Parathyroid adenoma (tissue), 2 donors: ENCODE results near the gene LRG1.

Experiments used
- H2AFZ ChIP-seq: fragments of 300-600 bp; sonication (generic); one replicate; pipeline ENCODE4 v1.7.0; 2017; ENCODE audit warnings: antibody characterized with exemption, mild to moderate bottlenecking
- H3K27ac ChIP-seq: fragments of 300-600 bp; sonication (generic); one replicate; pipeline ENCODE4 v1.7.0; 2017
- H3K27me3 ChIP-seq: fragments of 300-600 bp; sonication (generic); one replicate; pipeline ENCODE4 v1.7.0; 2017; ENCODE audit warnings: low read length; ENCODE audit not compliant: control insufficient read depth, insufficient read depth
- H3K36me3 ChIP-seq: fragments of 300-600 bp; sonication (generic); one replicate; pipeline ENCODE4 v1.7.0; 2017; ENCODE audit warnings: low read length; ENCODE audit not compliant: control insufficient read depth, insufficient read depth
- H3K4me1 ChIP-seq: fragments of 300-600 bp; sonication (generic); one replicate; pipeline ENCODE4 v1.7.0; 2017; ENCODE audit warnings: control low read depth
- H3K4me2 ChIP-seq: fragments of 300-600 bp; sonication (generic); one replicate; pipeline ENCODE4 v1.7.0; 2017; ENCODE audit warnings: low read length
- H3K4me3 ChIP-seq: fragments of 300-600 bp; sonication (generic); one replicate; pipeline ENCODE4 v1.7.0; 2017; ENCODE audit warnings: low read depth, low read length
- H3K79me2 ChIP-seq: fragments of 300-600 bp; sonication (generic); one replicate; pipeline ENCODE4 v1.7.0; 2017; ENCODE audit warnings: control low read depth
- H3K9ac ChIP-seq: fragments of 300-600 bp; sonication (generic); one replicate; pipeline ENCODE4 v1.7.0; 2017; ENCODE audit warnings: mild to moderate bottlenecking
- H3K9me3 ChIP-seq: fragments of 300-600 bp; sonication (generic); one replicate; pipeline ENCODE4 v1.7.0; 2017; ENCODE audit warnings: low read length; ENCODE audit not compliant: control insufficient read depth
- TF ChIP-seq, protein P1 (sequence below): fragments of 300-600 bp; sonication (generic); IDR thresholded peaks from one replicate; pipeline ENCODE4 v1.7.0; 2017; ENCODE audit warnings: antibody characterized with exemption, mild to moderate bottlenecking
- donor health status: primary hyperparathyroidism.

LRG1 gene

DNA sequence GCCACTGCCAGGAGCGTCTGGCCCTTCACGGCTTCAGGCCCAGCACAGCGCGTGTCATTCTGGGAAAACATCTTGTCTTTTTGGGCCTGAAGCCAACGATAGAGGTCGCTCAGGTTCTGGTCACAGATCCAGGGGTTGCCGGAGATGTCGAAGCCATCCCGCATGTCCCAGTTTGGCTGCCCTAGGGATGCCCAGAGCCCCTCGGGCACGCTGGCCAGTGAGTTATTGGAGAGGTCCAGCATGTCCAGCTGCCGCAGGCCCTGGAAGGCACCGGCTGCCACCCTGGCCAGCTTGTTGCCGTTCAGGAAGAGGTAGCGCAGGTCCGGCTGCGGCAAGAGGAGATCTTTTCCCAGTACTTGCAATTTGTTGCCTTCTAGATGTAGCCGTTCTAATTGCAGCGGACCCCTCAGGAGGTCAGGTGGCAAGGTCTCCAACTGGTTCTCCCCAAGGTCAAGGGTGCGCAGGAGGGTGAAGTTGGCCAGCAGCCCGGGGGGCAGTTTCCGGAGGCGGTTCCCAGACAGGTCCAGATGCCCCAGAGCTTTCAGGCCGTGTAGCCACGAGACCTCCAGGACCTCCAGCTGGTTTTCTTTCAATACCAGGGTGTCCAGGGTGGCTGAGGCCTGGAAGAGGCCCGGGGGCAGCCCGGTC is 1.8 kb downstream of the LRG1 start:
- no peaks in the 10 kb centered on the region for H3K4me1 ChIP-seq
- H3K27ac ChIP-seq: no peak overlapping the region

DNA sequence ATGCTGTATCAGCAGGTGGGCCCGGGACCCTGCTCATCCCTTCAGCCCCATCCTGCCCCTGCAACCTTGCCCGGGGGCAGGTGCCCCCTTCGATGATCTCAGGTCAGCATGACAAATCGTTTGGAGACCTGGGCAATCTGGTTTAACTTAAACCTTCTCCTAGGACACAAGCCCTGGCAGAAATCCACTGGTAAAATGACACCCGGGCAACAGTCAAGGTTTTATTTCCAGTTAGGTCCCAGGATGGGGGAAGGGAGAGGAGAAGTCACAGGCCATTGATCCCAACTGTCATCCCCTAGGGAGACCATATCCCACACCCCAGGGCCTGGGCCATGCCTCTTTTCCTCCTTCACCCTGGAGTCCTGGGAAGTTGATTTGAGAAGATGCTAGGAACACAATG is 3.0 kb downstream of the LRG1 start:
- H3K27ac ChIP-seq: no peak overlapping the region

More for the DNA sequence above, 1.8 kb downstream of the LRG1 start:
- no peaks in the 10 kb centered on the region for H3K79me2 ChIP-seq
- TF ChIP-seq, protein P1, sequence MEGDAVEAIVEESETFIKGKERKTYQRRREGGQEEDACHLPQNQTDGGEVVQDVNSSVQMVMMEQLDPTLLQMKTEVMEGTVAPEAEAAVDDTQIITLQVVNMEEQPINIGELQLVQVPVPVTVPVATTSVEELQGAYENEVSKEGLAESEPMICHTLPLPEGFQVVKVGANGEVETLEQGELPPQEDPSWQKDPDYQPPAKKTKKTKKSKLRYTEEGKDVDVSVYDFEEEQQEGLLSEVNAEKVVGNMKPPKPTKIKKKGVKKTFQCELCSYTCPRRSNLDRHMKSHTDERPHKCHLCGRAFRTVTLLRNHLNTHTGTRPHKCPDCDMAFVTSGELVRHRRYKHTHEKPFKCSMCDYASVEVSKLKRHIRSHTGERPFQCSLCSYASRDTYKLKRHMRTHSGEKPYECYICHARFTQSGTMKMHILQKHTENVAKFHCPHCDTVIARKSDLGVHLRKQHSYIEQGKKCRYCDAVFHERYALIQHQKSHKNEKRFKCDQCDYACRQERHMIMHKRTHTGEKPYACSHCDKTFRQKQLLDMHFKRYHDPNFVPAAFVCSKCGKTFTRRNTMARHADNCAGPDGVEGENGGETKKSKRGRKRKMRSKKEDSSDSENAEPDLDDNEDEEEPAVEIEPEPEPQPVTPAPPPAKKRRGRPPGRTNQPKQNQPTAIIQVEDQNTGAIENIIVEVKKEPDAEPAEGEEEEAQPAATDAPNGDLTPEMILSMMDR: no peak
- H3K36me3 ChIP-seq: no peaks in the 10 kb centered on the region
- H2AFZ ChIP-seq: no peak overlapping the region
- H3K9me3 ChIP-seq: no peaks in the 10 kb centered on the region
- H3K4me2 ChIP-seq: no peak overlapping the region
- H3K4me3 ChIP-seq: no peak overlapping the region
- H3K27me3 ChIP-seq: no peaks in the 10 kb centered on the region
- no peak overlapping the region for H3K9ac ChIP-seq

DNA sequence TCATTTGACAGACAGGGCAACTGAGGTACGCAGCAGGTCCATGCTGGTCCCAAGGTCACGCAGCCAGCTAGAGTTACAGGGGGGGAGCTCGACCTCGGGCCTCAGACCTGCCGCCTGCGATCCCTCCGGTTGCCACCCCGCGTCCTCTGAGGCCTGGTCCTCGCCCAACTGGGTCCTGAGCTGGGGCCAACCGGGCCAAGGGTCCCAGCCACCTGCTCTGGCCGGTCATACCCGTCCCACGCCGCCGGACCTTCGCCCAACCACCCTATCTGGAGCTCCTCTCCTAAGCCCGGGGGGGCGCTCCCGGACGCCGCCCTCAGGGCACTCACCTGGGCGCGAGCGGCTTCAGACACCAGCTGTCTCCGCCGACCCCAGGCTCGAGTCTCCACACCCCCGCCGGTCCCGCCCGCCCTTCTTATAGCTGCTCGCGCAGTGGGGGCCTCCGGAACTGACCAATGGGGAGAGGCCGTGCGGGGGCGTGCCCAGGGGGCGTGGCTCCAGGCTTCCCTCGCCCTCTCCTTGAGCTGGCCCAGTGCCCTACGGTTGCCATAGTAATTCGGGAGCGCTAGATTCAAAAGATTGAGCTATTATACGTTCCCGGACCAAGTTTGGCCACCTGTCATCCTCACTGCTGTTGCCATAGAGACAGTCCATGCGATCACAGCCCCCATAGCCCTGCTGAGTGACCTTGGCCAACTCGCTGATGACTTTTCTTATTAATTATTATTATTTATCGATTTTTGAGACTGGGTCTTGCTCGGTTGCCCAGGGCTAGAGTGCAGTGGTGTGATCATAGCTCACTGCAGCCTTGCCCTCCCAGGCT is 4.8 kb downstream of the LRG1 start, which contains the start of gene PLIN5:
Gene PLIN5, minus strand, starts transcription at position 389 of the 823 bp plus-strand sequence. CDS start 1,150 bp downstream, outside the sequence.
- H3K27me3 ChIP-seq: no peaks in the 10 kb centered on the region
- peak within 1 kb of the TSS; percentile 72 for H3K4me2 ChIP-seq
- no peaks in the 10 kb centered on the region for H3K79me2 ChIP-seq
- no peak within 1 kb of the TSS for H3K27ac ChIP-seq
- TF ChIP-seq, protein P1: no peak
- H3K9ac ChIP-seq: no peak within 1 kb of the TSS
- no peaks in the 10 kb centered on the region for H3K4me1 ChIP-seq
- H3K4me3 ChIP-seq: peak within 1 kb of the TSS; percentile 52
- H3K36me3 ChIP-seq: no peaks in the 10 kb centered on the region
- H3K9me3 ChIP-seq: no peaks in the 10 kb centered on the region
- H2AFZ ChIP-seq: peak within 1 kb of the TSS; percentile 68

More for the DNA sequence above, 3.0 kb downstream of the LRG1 start:
- Histone ChIP-seq H3K4me2 (no peak overlapping the region), H3K36me3 (no peaks in the 10 kb centered on the region), H2AFZ (no peak overlapping the region), H3K4me1 (no peaks in the 10 kb centered on the region), H3K4me3 (no peak overlapping the region), H3K9me3 (no peaks in the 10 kb centered on the region), H3K9ac (no peak overlapping the region), H3K79me2 (no peaks in the 10 kb centered on the region), H3K27me3 (no peaks in the 10 kb centered on the region)
- TF ChIP-seq, protein P1: no peak

DNA sequence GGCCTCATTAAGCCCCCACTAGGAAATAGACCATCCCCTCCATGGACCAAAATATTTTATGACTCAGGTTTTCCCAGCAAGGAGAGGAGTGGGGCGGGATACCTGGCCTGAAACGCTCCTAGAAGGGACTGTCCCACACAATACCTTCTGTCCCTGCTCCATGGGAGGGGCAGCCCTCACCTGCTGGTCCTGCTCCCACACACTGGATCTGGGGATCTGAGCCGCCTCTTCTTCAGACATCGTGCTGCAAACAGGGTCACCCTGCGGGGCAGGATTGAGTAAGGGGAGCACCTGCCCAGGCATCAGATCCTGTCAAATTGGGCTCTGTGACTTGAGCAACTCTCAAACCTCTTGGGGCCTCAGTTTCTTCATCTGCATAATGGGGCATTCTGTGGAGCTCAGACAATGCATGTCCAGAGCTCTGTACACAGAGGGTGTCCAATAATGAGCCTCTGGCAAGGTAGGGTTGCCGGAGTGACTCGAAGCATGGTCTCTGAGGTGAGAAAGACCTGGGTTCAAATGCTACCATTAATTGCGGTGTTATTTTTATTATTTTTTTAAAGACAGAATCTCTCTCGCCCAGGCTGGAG is 5.9 kb downstream of the LRG1 start:
- no peak overlapping the region for H2AFZ ChIP-seq
- TF ChIP-seq, protein P1: no peak
- H3K4me3 ChIP-seq: no peak overlapping the region
- H3K36me3 ChIP-seq: no peaks in the 10 kb centered on the region
- no peaks in the 10 kb centered on the region for H3K9me3 ChIP-seq
- H3K27me3 ChIP-seq: no peaks in the 10 kb centered on the region
- H3K9ac ChIP-seq: no peak overlapping the region
- H3K4me2 ChIP-seq: no peak overlapping the region
- no peaks in the 10 kb centered on the region for H3K79me2 ChIP-seq
- no peaks in the 10 kb centered on the region for H3K4me1 ChIP-seq
- H3K27ac ChIP-seq: no peak overlapping the region
